Measurements from ENCODE around the gene MGLL.

- TF ChIP-seq EZH2 (IDR thresholded peaks at IDR 0.05; ENCODE audit: insufficient read depth, poor library complexity, severe bottlenecking) (no peak), EZH2phosphoT487 (IDR thresholded peaks at IDR 0.05; ENCODE audit: insufficient read depth, low read depth) (no peak)
Measured at GRCh38 chr3:127765735-127766134, 56.6 kb downstream of the MGLL start.
